Cardiac muscle cell (in vitro differentiated cells and primary cell): ENCODE results near the gene C18orf63. TPM values are rescaled to one million over a fixed set of nuclear protein-coding genes. Genes with fewer than 3 reads are reported as not detected.

Source experiments
- DNase-seq, 2 donors: peaks; one replicate each; pipeline versions ENCODE4 v3.0.0 to v3.0.0-alpha.2; 2010 to 2017; ENCODE audit warnings: low read depth in 1 of 2, low spot score in 1 of 2
- H3K27ac ChIP-seq: fragments of 200-600 bp; sonication (generic); 2 replicates; pipeline ENCODE4 v1.5.1; 2016
- H3K27me3 ChIP-seq: fragments of 200-600 bp; sonication (generic); 2 replicates; pipeline ENCODE4 v1.6.0; 2016; ENCODE audit warnings: control low read depth
- H3K36me3 ChIP-seq: fragments of 200-600 bp; sonication (generic); 2 replicates; pipeline ENCODE4 v1.5.1; 2016; ENCODE audit warnings: control low read depth
- H3K4me1 ChIP-seq: fragments of 200-600 bp; sonication (generic); 2 replicates; pipeline ENCODE4 v1.8.1; 2017; ENCODE audit warnings: low read depth, mild to moderate bottlenecking, mixed run types
- H3K4me3 ChIP-seq: fragments of 200-600 bp; sonication (generic); 2 replicates; pipeline ENCODE4 v1.5.1; 2016; ENCODE audit warnings: mild to moderate bottlenecking
- H3K9me3 ChIP-seq: fragments of 200-600 bp; sonication (generic); 2 replicates; pipeline ENCODE4 v1.5.1; 2017; ENCODE audit warnings: low read depth, mild to moderate bottlenecking, control low read depth
- CTCF ChIP-seq: IDR thresholded peaks from 2 replicates; pipeline ENCODE4 v1.5.1; 2012; ENCODE audit warnings: low read depth, mild to moderate bottlenecking, low read length
- polyA plus RNA-seq: library from polyadenylated mRNA; unstranded; fragments of >200 nt; fragmentation: Nextera tagmentation; extraction: Ambion mirVana; gene quantifications from 2 replicates; pipeline ENCODE4 v1.2.1, GENCODE V29; 2016
- total RNA-seq: library from RNA; depleted of rRNA; stranded (reverse); fragments of >200 nt; gene quantifications from 2 replicates; pipeline ENCODE4 v1.2.3, GENCODE V29; 2016

C18orf63 gene
- total and polyA plus RNA-seq, 2 experiments from 2014 or later: not detected

GRCh38 chr18:74389991-74390390 is 74.4 kb downstream of the C18orf63 start:
- Histone ChIP-seq H3K4me1 (no peaks in the 10 kb centered on the region), H3K27me3 (no peaks in the 10 kb centered on the region), H3K9me3 (no peaks in the 10 kb centered on the region), H3K36me3 (no peaks in the 10 kb centered on the region), H3K4me3 (no peak overlapping the region), H3K27ac (no peak overlapping the region)
- no peak for TF ChIP-seq CTCF
- no peak for DNase-seq

- no peak for TF ChIP-seq CTCF
- Histone ChIP-seq H3K36me3 (no peaks in the 10 kb centered on the region), H3K27me3 (no peaks in the 10 kb centered on the region), H3K4me3 (no peak overlapping the region), H3K4me1 (no peaks in the 10 kb centered on the region), H3K27ac (no peak overlapping the region), H3K9me3 (no peaks in the 10 kb centered on the region)
- no peak for DNase-seq
These were observed 75.3 kb downstream of the C18orf63 start for GRCh38 chr18:74390900-74391299.

- no peak overlapping the region for H3K27ac ChIP-seq
- H3K36me3 ChIP-seq: no peaks in the 10 kb centered on the region
These were observed 76.7 kb downstream of the C18orf63 start for GRCh38 chr18:74392323-74392722.

GRCh38 chr18:74395006-74395405 is 79.4 kb downstream of the C18orf63 start:
- Histone ChIP-seq H3K4me1 (no peaks in the 10 kb centered on the region), H3K27me3 (no peaks in the 10 kb centered on the region), H3K9me3 (no peaks in the 10 kb centered on the region), H3K36me3 (no peaks in the 10 kb centered on the region), H3K4me3 (no peak overlapping the region), H3K27ac (no peak overlapping the region)
- no peak for DNase-seq
- TF ChIP-seq CTCF: no peak

More at GRCh38 chr18:74392323-74392722, 76.7 kb downstream of the C18orf63 start:
- Histone ChIP-seq H3K4me3 (no peak overlapping the region), H3K9me3 (no peaks in the 10 kb centered on the region), H3K4me1 (no peaks in the 10 kb centered on the region), H3K27me3 (no peaks in the 10 kb centered on the region)
- no peak for TF ChIP-seq CTCF
- DNase-seq: no peak

- Histone ChIP-seq H3K27me3 (no peaks in the 10 kb centered on the region), H3K4me1 (no peaks in the 10 kb centered on the region), H3K36me3 (no peaks in the 10 kb centered on the region), H3K9me3 (no peaks in the 10 kb centered on the region), H3K4me3 (no peak overlapping the region), H3K27ac (no peak overlapping the region)
- DNase-seq: peak in 1 of 2 donors; percentile 21
- TF ChIP-seq CTCF: no peak
These were observed 80.1 kb downstream of the C18orf63 start for GRCh38 chr18:74395648-74396154.
